Endothelial cell of umbilical vein (primary cell): ENCODE measurements around the gene NPFFR1. TPM values are rescaled to one million over a fixed set of nuclear protein-coding genes. Genes with fewer than 3 reads are reported as not detected.

ENCODE experiments used
- BruUV-seq: library from RNA; stranded (reverse); fragments of 400-500 nt; replicated peaks from 2 replicates; lab custom pipeline; 2021; lab: Mats Ljungman, UMichigan
- CTCF ChIA-PET: fragments of 300-600, 350-600 bp; sonication (Branson Sonifier 250); formaldehyde crosslinking; loops from one replicate; lab custom pipeline; 2021; ENCODE audit warnings: antibody characterized with exemption, inconsistent platforms; lab: Charles Lee
- POLR2A ChIA-PET: fragments of 300-600, 350-600 bp; sonication (Branson Sonifier 250); formaldehyde crosslinking; loops from one replicate; lab custom pipeline; 2021; ENCODE audit warnings: antibody characterized with exemption, inconsistent platforms; lab: Charles Lee
- DNase-seq: peaks from one replicate; pipeline ENCODE4 v3.0.0-alpha.2; 2011; ENCODE audit warnings: low read depth, low spot score
- FAIRE-seq: peaks from 2 replicates; lab custom pipeline; 2011; peaks lifted over from hg19 to GRCh38; lab: Jason Lieb, UNC
- H2AFZ ChIP-seq: 2 replicates; pipeline ENCODE4 v1.6.0; 2012; ENCODE audit warnings: low read depth, low read length, control low read depth, inconsistent platforms
- H3K27ac ChIP-seq: 2 replicates; pipeline ENCODE4 v1.5.1; 2011; ENCODE audit warnings: low read depth, mild to moderate bottlenecking, control low read depth, low read length, moderate library complexity; ENCODE audit not compliant: insufficient read depth
- H3K27me3 ChIP-seq, 2 experiments: 2 replicates each; pipeline versions ENCODE4 v1.6.0 to v1.6.1; 2011; ENCODE audit warnings: low read length in 2 of 2, mixed read lengths in 1 of 2; ENCODE audit not compliant: control insufficient read depth in 2 of 2, insufficient read depth in 2 of 2
- H3K36me3 ChIP-seq, 2 experiments: 2 replicates in 1 of 2; 3 replicates in 1 of 2; pipeline ENCODE4 v1.5.1; 2011; ENCODE audit warnings: low read length in 2 of 2, mild to moderate bottlenecking in 1 of 2, moderate library complexity in 1 of 2; ENCODE audit not compliant: control insufficient read depth in 2 of 2, insufficient read depth in 2 of 2; ENCODE audit errors: extremely low read depth in 1 of 2
- H3K4me1 ChIP-seq: 3 replicates; pipeline ENCODE4 v1.5.1; 2011; ENCODE audit warnings: mild to moderate bottlenecking, low read length; ENCODE audit not compliant: control insufficient read depth, insufficient read depth; ENCODE audit errors: extremely low read depth
- H3K4me2 ChIP-seq: 2 replicates; pipeline ENCODE4 v1.6.1; 2011; ENCODE audit warnings: low read length, control low read depth, mixed read lengths; ENCODE audit not compliant: insufficient read depth
- H3K4me3 ChIP-seq, 3 experiments: fragments of 200-600 bp in 1 of 3; sonication (generic), shearing (Covaris generic) in 1 of 3; replicated peaks in 1 of 3; 2 replicates each; pipeline ENCODE4 v1.5.1; 2011 to 2016; ENCODE audit warnings: control low read depth in 3 of 3, low read length in 3 of 3, mild to moderate bottlenecking in 2 of 3, inconsistent platforms in 1 of 3, low read depth in 1 of 3, moderate library complexity in 1 of 3; ENCODE audit not compliant: insufficient read depth in 1 of 3
- H3K79me2 ChIP-seq: 2 replicates; pipeline ENCODE4 v1.6.0; 2012; ENCODE audit warnings: low read length, inconsistent platforms; ENCODE audit not compliant: control insufficient read depth, insufficient read depth
- H3K9ac ChIP-seq: replicated peaks from 2 replicates; pipeline ENCODE3; 2011; ENCODE audit warnings: low read length, control low read depth; ENCODE audit not compliant: insufficient read depth; ENCODE audit errors: extremely low read depth
- H3K9me1 ChIP-seq: replicated peaks from 3 replicates; pipeline ENCODE4 v1.6.0; 2011; ENCODE audit warnings: mild to moderate bottlenecking, low read length; ENCODE audit not compliant: control insufficient read depth, insufficient read depth; ENCODE audit errors: extremely low read depth
- H3K9me3 ChIP-seq: replicated peaks from 2 replicates; pipeline ENCODE4 v1.5.1; 2012; ENCODE audit warnings: low read length, inconsistent platforms; ENCODE audit not compliant: control insufficient read depth, insufficient read depth
- H4K20me1 ChIP-seq: replicated peaks from 2 replicates; pipeline ENCODE3; 2011; ENCODE audit warnings: mild to moderate bottlenecking, low read length; ENCODE audit not compliant: control insufficient read depth, insufficient read depth; ENCODE audit errors: extremely low read depth
- EZH2 ChIP-seq: IDR thresholded peaks from 2 replicates; pipeline ENCODE4 v1.6.1; 2012; ENCODE audit warnings: borderline replicate concordance, low read depth, mild to moderate bottlenecking, moderate library complexity, low read length, inconsistent platforms; ENCODE audit not compliant: severe bottlenecking
- FOS ChIP-seq: IDR thresholded peaks from 2 replicates; pipeline ENCODE4 v1.6.1; 2011; ENCODE audit warnings: mild to moderate bottlenecking, low read length, moderate library complexity, borderline replicate concordance; ENCODE audit not compliant: insufficient read depth
- GATA2 ChIP-seq: IDR thresholded peaks from 2 replicates; pipeline ENCODE4 v1.7.0; 2011; ENCODE audit warnings: low read depth, mild to moderate bottlenecking, moderate library complexity, mixed read lengths, low read length; ENCODE audit not compliant: insufficient read length, insufficient read depth
- JUN ChIP-seq: IDR thresholded peaks from 2 replicates; pipeline ENCODE4 v1.6.1; 2011; ENCODE audit warnings: borderline replicate concordance, low read depth; ENCODE audit not compliant: insufficient read length, insufficient read depth
- MYC ChIP-seq: IDR thresholded peaks from one replicate; pipeline ENCODE4 v1.6.1; 2011; ENCODE audit warnings: mild to moderate bottlenecking, low read depth, low read length
- POLR2A ChIP-seq: IDR thresholded peaks from 2 replicates; pipeline ENCODE4 v1.6.1; 2012; ENCODE audit warnings: low read depth, mild to moderate bottlenecking, control low read depth, low read length
- POLR2AphosphoS5 ChIP-seq: IDR thresholded peaks from 2 replicates; pipeline ENCODE4 v1.6.1; 2012; ENCODE audit warnings: low read depth, mild to moderate bottlenecking, control low read depth, low read length, moderate library complexity; ENCODE audit not compliant: insufficient read depth
- dilution Hi-C: fragments of 300-500 bp; cut with MboI; formaldehyde crosslinking; loops from one replicate; pipeline ENCODE4 v1.15.0; 2019; ENCODE audit warnings: low sequenced_read_pairs; ENCODE audit not compliant: extremely low pct_ligation_motif_present
- intact Hi-C: fragments of 100-400 bp; cut with micrococcal nuclease; formaldehyde crosslinking; loops from one replicate; pipeline ENCODE4 v1.10.0; 2022
- polyA plus RNA-seq, 4 experiments: library from polyadenylated mRNA; depleted of rRNA in 3 of 4; stranded (reverse) in 3 of 4; unstranded in 1 of 4; fragments of >200 nt; gene quantifications; 2 replicates each; pipeline versions ENCODE4 v1.2.1 to v1.2.3, GENCODE V29; 2011 to 2012; ENCODE audit warnings: missing spikeins in 1 of 4
- total RNA-seq: library from RNA; stranded (reverse); gene quantifications from 2 replicates; pipeline ENCODE4 v1.2.3, GENCODE V29; 2021
- TF ChIP-seq, protein P1 (sequence below), 2 donors: IDR thresholded peaks; 1 replicate in 1 of 2; 2 replicates in 1 of 2; pipeline ENCODE4 v1.5.1; 2011; ENCODE audit warnings: low read length in 2 of 2, mild to moderate bottlenecking in 2 of 2, moderate library complexity in 2 of 2, control low read depth in 1 of 2, inconsistent platforms in 1 of 2, low read depth in 1 of 2; ENCODE audit not compliant: insufficient read depth in 1 of 2; ENCODE audit errors: extremely low read depth in 1 of 2
- TF ChIP-seq, protein P2 (sequence below): IDR thresholded peaks from 2 replicates; pipeline ENCODE4 v1.6.1; 2011; ENCODE audit not compliant: insufficient read depth, insufficient read length

NPFFR1 gene
- total and polyA plus RNA-seq, 2 donors (not counting 3 experiments of a cell fraction or from before 2014, with no cell fraction given) = not detected

DNA sequence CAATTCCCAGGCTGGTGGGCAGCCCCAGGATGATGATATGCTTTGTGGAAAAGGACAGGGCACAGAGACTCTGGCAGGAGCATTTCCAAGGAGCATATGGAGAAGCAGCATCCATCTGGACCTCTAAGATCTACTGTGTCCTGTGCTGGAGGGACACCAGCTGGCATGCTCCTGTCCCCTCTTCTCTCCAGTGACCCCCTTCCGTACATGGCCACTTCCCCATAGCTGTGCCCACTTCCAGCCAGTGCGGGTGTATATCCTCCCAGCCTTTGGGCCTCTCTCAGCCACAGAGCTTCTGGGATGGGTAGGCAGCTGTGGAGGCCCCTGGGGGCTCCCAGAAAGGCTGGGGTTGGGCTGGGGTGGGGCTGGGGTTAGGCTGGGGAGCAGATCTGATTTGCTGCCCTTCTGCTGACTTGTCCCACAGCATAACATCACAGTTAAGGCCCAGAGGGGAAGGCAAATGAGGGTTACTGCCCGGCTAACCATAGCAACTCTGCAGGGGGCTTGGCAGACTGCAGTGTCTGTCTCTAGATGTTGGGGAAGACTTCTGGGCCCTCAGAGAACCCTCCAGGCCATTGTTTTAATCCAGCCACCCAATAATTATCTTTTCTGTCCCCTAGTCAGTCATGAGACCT is 6.3 kb downstream of the NPFFR1 start:
- intact Hi-C loops (no loop called here), dilution Hi-C loops (no loop called here)
- POLR2A ChIA-PET = no interaction called here
- H2AFZ ChIP-seq = no peak overlapping the region
- no peak overlapping the region for H3K4me2 ChIP-seq
- CTCF ChIA-PET = interaction anchor here (1.8 to 2.7 kb wide), 2 partner anchors 12 to 87 kb away, joined by 5 to 10 read pairs; no protein-coding TSS in a partner anchor
- H4K20me1 ChIP-seq = no peaks in the 10 kb centered on the region
- peaks cover 24 to 52% of the 10 kb centered on the region in 2 experiments for H3K27me3 ChIP-seq
- BruUV-seq = no TSS peak
- FAIRE-seq (no peak), DNase-seq (no peak)
- H3K27ac ChIP-seq = no peak overlapping the region
- no peak overlapping the region for H3K9ac ChIP-seq
- TF ChIP-seq GATA2 (no peak), MYC (no peak), EZH2 (no peak), POLR2A (no peak), JUN (no peak), POLR2AphosphoS5 (no peak), FOS (no peak)
- TF ChIP-seq, protein P1, sequence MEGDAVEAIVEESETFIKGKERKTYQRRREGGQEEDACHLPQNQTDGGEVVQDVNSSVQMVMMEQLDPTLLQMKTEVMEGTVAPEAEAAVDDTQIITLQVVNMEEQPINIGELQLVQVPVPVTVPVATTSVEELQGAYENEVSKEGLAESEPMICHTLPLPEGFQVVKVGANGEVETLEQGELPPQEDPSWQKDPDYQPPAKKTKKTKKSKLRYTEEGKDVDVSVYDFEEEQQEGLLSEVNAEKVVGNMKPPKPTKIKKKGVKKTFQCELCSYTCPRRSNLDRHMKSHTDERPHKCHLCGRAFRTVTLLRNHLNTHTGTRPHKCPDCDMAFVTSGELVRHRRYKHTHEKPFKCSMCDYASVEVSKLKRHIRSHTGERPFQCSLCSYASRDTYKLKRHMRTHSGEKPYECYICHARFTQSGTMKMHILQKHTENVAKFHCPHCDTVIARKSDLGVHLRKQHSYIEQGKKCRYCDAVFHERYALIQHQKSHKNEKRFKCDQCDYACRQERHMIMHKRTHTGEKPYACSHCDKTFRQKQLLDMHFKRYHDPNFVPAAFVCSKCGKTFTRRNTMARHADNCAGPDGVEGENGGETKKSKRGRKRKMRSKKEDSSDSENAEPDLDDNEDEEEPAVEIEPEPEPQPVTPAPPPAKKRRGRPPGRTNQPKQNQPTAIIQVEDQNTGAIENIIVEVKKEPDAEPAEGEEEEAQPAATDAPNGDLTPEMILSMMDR (IDR thresholded peaks at IDR 0.05; ENCODE audit: extremely low read depth in 1 of 2, insufficient read depth in 1 of 2, low read depth in 1 of 2, low read length in 2 of 2) = no peak
- TF ChIP-seq, protein P2, sequence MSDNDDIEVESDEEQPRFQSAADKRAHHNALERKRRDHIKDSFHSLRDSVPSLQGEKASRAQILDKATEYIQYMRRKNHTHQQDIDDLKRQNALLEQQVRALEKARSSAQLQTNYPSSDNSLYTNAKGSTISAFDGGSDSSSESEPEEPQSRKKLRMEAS = no peak
- no peaks in the 10 kb centered on the region for H3K4me1 ChIP-seq
- no peak overlapping the region for H3K4me3 ChIP-seq
- H3K36me3 ChIP-seq = no peaks in the 10 kb centered on the region
- no peaks in the 10 kb centered on the region for H3K9me3 ChIP-seq
- no peaks in the 10 kb centered on the region for H3K9me1 ChIP-seq
- no peaks in the 10 kb centered on the region for H3K79me2 ChIP-seq
